ENCODE measurements around the gene GPR146.

GPR146 gene

DNA sequence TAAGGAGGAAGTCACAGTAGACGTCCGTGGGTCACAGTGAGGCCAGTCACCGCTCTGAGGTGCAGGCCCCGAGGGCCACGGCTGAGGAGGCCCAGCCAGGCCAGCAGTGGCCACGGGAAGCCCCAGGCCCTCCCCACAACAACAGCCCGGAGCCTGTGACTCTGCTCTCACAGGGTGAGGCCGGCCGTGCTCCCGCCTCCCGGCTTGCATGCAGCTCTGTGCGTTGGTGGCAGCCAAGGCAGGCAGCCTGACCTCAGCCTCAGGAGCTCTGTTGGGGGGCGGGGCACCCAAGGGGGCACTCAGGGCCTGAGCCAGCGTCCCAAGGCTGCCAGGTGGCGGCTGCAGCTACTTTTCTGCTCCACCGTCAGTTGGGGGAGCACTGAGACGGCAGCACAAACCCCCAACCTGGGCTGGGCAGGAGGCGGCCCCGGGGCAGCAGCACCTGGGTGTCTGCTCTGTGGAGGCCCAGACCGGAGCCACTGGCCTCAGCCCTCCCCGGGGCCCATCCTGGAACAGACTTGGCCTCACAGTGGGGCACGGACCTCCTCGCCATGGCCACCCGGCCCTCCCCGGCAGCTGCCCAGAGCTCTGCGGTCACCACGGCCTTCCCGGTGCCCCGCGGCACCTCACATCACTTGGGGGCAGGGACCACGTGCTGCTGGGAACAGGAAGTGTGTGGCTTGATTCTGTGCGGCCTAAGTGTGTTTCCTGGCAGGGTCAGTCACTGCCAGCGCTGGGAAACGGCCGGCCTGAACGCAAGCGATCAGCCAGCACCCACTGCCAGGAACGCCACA lies 48.1 kb upstream of the GPR146 start:
- Histone ChIP-seq H2BK12ac (ENCODE audit: low read length) (peak overlapping the region; percentile 58), H3K9ac (ENCODE audit: low read depth, low read length, poor library complexity) (no peak overlapping the region), H3K4me2 (ENCODE audit: insufficient read depth, low read length, poor library complexity, severe bottlenecking) (no peak overlapping the region), H3K36me3 (replicated peaks in 1 of 2; ENCODE audit: control insufficient read depth in 2 of 2, insufficient read depth in 2 of 2, low read length in 2 of 2) (peaks cover 10 to 55% of the 10 kb centered on the region in 2 donors), H3K79me1 (ENCODE audit: low read depth, low read length) (peaks cover 2% of the 10 kb centered on the region), H3K4me1 (ENCODE audit: control insufficient read depth in 2 of 2, insufficient read depth in 1 of 2, low read depth in 1 of 2, low read length in 2 of 2) (peaks cover 8 to 15% of the 10 kb centered on the region in 2 donors), H2BK5ac (ENCODE audit: low read length) (no peak overlapping the region), H3K23ac (ENCODE audit: low read depth, low read length, poor library complexity) (peak overlapping the region; percentile 89), H2BK120ac (ENCODE audit: low read depth, low read length) (no peak overlapping the region), H2AK5ac (ENCODE audit: low read depth, low read length) (no peak overlapping the region), H2BK15ac (ENCODE audit: low read length) (no peak overlapping the region), H4K8ac (ENCODE audit: low read depth, low read length) (no peak overlapping the region), H3K14ac (ENCODE audit: low read length) (no peak overlapping the region), H3K9me3 (replicated peaks in 1 of 2; ENCODE audit: control insufficient read depth in 2 of 2, insufficient read depth in 1 of 2, low read depth in 1 of 2, low read length in 2 of 2) (no peaks in the 10 kb centered on the region), H3K27ac (replicated peaks; ENCODE audit: low read length) (no peak overlapping the region), H3K4me3 (ENCODE audit: low read length in 2 of 2) (no peak overlapping the region), H2AFZ (ENCODE audit: low read length) (no peak overlapping the region), H3K4ac (ENCODE audit: low read length) (no peak overlapping the region), H3K27me3 (ENCODE audit: control insufficient read depth in 3 of 3, insufficient read depth in 3 of 3, low read depth in 1 of 3, low read length in 3 of 3) (no peaks in the 10 kb centered on the region), H3K18ac (ENCODE audit: low read length) (peak overlapping the region; percentile 57), H4K91ac (ENCODE audit: low read depth, low read length, poor library complexity) (no peak overlapping the region)
- WGBS, 2 donors (ENCODE audit: extremely low coverage in 2 of 2, insufficient read length in 2 of 2, insufficient replicate concordance in 1 of 2) = no CpG with 5 or more reads among the region's 38 CpGs
- no peak for DNase-seq (ENCODE audit: low spot score)

GRCh38 chr7:997404-998395 lies 46.6 kb upstream of the GPR146 start:
- no peak overlapping the region for H2BK5ac ChIP-seq (ENCODE audit: low read length)
- H2BK120ac ChIP-seq (ENCODE audit: low read depth, low read length) = no peak overlapping the region
- H3K9me3 ChIP-seq (replicated peaks in 1 of 2; ENCODE audit: control insufficient read depth in 2 of 2, insufficient read depth in 1 of 2, low read depth in 1 of 2, low read length in 2 of 2) = no peaks in the 10 kb centered on the region
- no peak overlapping the region for H2AFZ ChIP-seq (ENCODE audit: low read length)
- DNase-seq (ENCODE audit: low spot score) = no peak
- peaks cover 6 to 15% of the 10 kb centered on the region in 2 donors for H3K4me1 ChIP-seq (ENCODE audit: control insufficient read depth in 2 of 2, insufficient read depth in 1 of 2, low read depth in 1 of 2, low read length in 2 of 2)
- no peak overlapping the region for H3K4me3 ChIP-seq (ENCODE audit: low read length in 2 of 2)
- no peak overlapping the region for H2BK12ac ChIP-seq (ENCODE audit: low read length)
- H3K27me3 ChIP-seq (ENCODE audit: control insufficient read depth in 3 of 3, insufficient read depth in 3 of 3, low read depth in 1 of 3, low read length in 3 of 3) = no peaks in the 10 kb centered on the region
- peak overlapping the region; percentile 89 for H3K23ac ChIP-seq (ENCODE audit: low read depth, low read length, poor library complexity)
- no peak overlapping the region for H4K91ac ChIP-seq (ENCODE audit: low read depth, low read length, poor library complexity)
- no peak overlapping the region for H2AK5ac ChIP-seq (ENCODE audit: low read depth, low read length)
- H2BK15ac ChIP-seq (ENCODE audit: low read length) = no peak overlapping the region
- H3K36me3 ChIP-seq (replicated peaks in 1 of 2; ENCODE audit: control insufficient read depth in 2 of 2, insufficient read depth in 2 of 2, low read length in 2 of 2) = peaks cover 10 to 55% of the 10 kb centered on the region in 2 donors
- H4K8ac ChIP-seq (ENCODE audit: low read depth, low read length) = no peak overlapping the region
- H3K14ac ChIP-seq (ENCODE audit: low read length) = peak overlapping the region; percentile 2
- no peak overlapping the region for H3K4ac ChIP-seq (ENCODE audit: low read length)
- H3K79me1 ChIP-seq (ENCODE audit: low read depth, low read length) = peaks cover 2% of the 10 kb centered on the region
- WGBS, 2 donors (ENCODE audit: extremely low coverage in 2 of 2, insufficient read length in 2 of 2, insufficient replicate concordance in 1 of 2) = no CpG with 5 or more reads among the region's 45 CpGs
- H3K4me2 ChIP-seq (ENCODE audit: insufficient read depth, low read length, poor library complexity, severe bottlenecking) = no peak overlapping the region
- H3K27ac ChIP-seq (replicated peaks; ENCODE audit: low read length) = no peak overlapping the region
- no peak overlapping the region for H3K18ac ChIP-seq (ENCODE audit: low read length)
- H3K9ac ChIP-seq (ENCODE audit: low read depth, low read length, poor library complexity) = no peak overlapping the region

- Histone ChIP-seq H3K9me3 (replicated peaks in 1 of 2; ENCODE audit: control insufficient read depth in 2 of 2, insufficient read depth in 1 of 2, low read depth in 1 of 2, low read length in 2 of 2) (no peaks in the 10 kb centered on the region), H3K18ac (ENCODE audit: low read length) (peak overlapping the region; percentile 44), H3K14ac (ENCODE audit: low read length) (peak overlapping the region; percentile 96), H2BK120ac (ENCODE audit: low read depth, low read length) (no peak overlapping the region), H2BK12ac (ENCODE audit: low read length) (no peak overlapping the region), H4K8ac (ENCODE audit: low read depth, low read length) (no peak overlapping the region), H2AFZ (ENCODE audit: low read length) (no peak overlapping the region), H4K91ac (ENCODE audit: low read depth, low read length, poor library complexity) (peak overlapping the region; percentile 85), H3K9ac (ENCODE audit: low read depth, low read length, poor library complexity) (peak overlapping the region; percentile 75), H3K27ac (replicated peaks; ENCODE audit: low read length) (peak overlapping the region; percentile 56), H3K4me3 (ENCODE audit: low read length in 2 of 2) (no peak overlapping the region), H2AK5ac (ENCODE audit: low read depth, low read length) (peak overlapping the region; percentile 92), H2BK15ac (ENCODE audit: low read length) (no peak overlapping the region), H3K79me1 (ENCODE audit: low read depth, low read length) (peaks cover 2% of the 10 kb centered on the region), H3K4ac (ENCODE audit: low read length) (peak overlapping the region; percentile 66), H3K27me3 (ENCODE audit: control insufficient read depth in 3 of 3, insufficient read depth in 3 of 3, low read depth in 1 of 3, low read length in 3 of 3) (no peaks in the 10 kb centered on the region), H2BK5ac (ENCODE audit: low read length) (no peak overlapping the region), H3K36me3 (replicated peaks in 1 of 2; ENCODE audit: control insufficient read depth in 2 of 2, insufficient read depth in 2 of 2, low read length in 2 of 2) (peaks cover 10 to 60% of the 10 kb centered on the region in 2 donors), H3K4me1 (ENCODE audit: control insufficient read depth in 2 of 2, insufficient read depth in 1 of 2, low read depth in 1 of 2, low read length in 2 of 2) (peaks cover 0 to 8% of the 10 kb centered on the region in 2 donors), H3K23ac (ENCODE audit: low read depth, low read length, poor library complexity) (no peak overlapping the region), H3K4me2 (ENCODE audit: insufficient read depth, low read length, poor library complexity, severe bottlenecking) (no peak overlapping the region)
- DNase-seq (ENCODE audit: low spot score) = no peak
- no CpG with 5 or more reads among the region's 28 CpGs for WGBS, 2 donors (ENCODE audit: extremely low coverage in 2 of 2, insufficient read length in 2 of 2, insufficient replicate concordance in 1 of 2)
Observed at GRCh38 chr7:999149-999879, 45.0 kb upstream of the GPR146 start.
